ENCODE data around the gene CD47.
A peak's percentile ranks its signal among the peaks of the same experiment; 100 is the strongest.

The CD47 gene

DNA sequence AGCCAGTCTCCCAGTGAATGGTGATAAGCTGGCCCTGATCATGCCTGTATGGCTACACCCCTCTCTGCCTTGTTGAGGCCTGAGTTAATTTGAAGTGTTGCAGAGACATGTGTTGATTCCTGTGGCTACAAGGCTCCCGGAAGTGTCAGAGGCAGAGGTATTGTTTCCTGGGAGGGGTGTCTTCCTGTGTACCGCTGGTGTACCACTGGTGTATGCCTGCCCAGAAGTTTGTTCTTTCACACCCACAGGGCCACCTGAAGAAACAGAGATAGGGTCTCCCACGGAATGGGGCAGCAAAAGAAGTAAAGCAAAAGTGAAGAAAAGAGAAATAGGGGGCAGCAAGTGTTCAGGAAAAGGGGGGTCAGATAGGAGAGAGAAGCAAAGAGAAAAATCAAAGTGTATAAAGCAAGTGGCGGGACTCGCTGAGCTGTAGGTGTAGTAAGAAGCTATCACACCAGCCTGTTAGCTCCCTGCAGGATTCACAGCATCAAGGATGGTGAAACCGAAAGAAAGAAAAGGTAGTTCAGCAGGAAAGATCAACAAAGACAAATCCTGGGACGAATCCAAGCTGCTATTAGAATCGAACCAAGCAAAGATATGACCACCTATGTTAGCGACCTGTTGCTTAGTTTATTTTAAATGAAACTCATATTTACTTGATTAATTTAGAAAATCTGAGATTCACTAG, 36.6 kb upstream of the CD47 start:
- Histone ChIP-seq H3K9me3 (ENCODE audit: insufficient read depth, low read length, severe bottlenecking) (no peaks in the 10 kb centered on the region), H3K4me2 (ENCODE audit: insufficient read depth, low read length) (peak overlapping the region; percentile 84), H3K36me3 (ENCODE audit: insufficient read depth, low read length) (no peaks in the 10 kb centered on the region), H3K27ac (ENCODE audit: low read length) (peak overlapping the region; percentile 98), H3K27me3 (ENCODE audit: insufficient read depth, low read length, poor library complexity) (no peaks in the 10 kb centered on the region), H3K4me3 (ENCODE audit: low read depth in 1 of 2, low read length in 2 of 2) (peak overlapping the region in 1 of 2 experiments; percentile 47; a peak in 2 of 4 replicates), H3K79me2 (ENCODE audit: insufficient read depth, low read length) (0 out of 2 replicates have a peak, but pooled peaks cover 6% of the 10 kb centered on the region), H3K4me1 (ENCODE audit: insufficient read depth, low read length) (peaks cover 47% of the 10 kb centered on the region), H2AFZ (ENCODE audit: low read depth, low read length) (peak overlapping the region; percentile 83), H4K20me1 (ENCODE audit: insufficient read depth, low read length) (no peaks in the 10 kb centered on the region), H3K9ac (ENCODE audit: low read depth, low read length) (peak overlapping the region; percentile 61)
- DNase-seq: peak; percentile 85
- ATAC-seq (ENCODE audit: insufficient read depth, low read depth): peak; percentile 78
- TF ChIP-seq EZH2 (IDR thresholded peaks at IDR 0.05; ENCODE audit: borderline replicate concordance, low read depth, low read length, severe bottlenecking): no peak
- TF ChIP-seq, protein P1, sequence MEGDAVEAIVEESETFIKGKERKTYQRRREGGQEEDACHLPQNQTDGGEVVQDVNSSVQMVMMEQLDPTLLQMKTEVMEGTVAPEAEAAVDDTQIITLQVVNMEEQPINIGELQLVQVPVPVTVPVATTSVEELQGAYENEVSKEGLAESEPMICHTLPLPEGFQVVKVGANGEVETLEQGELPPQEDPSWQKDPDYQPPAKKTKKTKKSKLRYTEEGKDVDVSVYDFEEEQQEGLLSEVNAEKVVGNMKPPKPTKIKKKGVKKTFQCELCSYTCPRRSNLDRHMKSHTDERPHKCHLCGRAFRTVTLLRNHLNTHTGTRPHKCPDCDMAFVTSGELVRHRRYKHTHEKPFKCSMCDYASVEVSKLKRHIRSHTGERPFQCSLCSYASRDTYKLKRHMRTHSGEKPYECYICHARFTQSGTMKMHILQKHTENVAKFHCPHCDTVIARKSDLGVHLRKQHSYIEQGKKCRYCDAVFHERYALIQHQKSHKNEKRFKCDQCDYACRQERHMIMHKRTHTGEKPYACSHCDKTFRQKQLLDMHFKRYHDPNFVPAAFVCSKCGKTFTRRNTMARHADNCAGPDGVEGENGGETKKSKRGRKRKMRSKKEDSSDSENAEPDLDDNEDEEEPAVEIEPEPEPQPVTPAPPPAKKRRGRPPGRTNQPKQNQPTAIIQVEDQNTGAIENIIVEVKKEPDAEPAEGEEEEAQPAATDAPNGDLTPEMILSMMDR (IDR thresholded peaks at IDR 0.05; ENCODE audit: borderline replicate concordance, extremely low read depth, low read length, poor library complexity, severe bottlenecking): peak; percentile 16

DNA sequence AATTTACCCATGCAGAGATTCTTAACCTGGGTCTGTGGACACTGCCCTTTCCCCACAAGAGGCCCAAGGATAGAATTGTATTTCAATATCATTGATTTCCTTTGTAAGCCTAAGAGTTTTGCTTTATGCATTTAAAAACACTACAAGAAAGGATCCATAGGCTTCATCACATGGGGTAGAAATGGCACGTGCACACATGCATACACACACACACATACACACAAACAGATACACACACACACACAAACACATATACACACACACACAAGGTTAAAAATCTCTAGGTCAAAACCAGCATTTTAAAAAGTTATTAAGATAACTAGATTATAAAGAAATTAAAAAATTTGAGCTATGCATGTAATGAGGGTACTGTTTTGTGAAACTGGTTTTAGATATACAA, 35.5 kb upstream of the CD47 start:
- Histone ChIP-seq H3K4me3 (ENCODE audit: low read depth in 1 of 2, low read length in 2 of 2) (peak overlapping the region; percentile 3 to 61; a peak in 3 of 4 replicates), H3K4me1 (ENCODE audit: insufficient read depth, low read length) (peaks cover 47% of the 10 kb centered on the region), H3K9ac (ENCODE audit: low read depth, low read length) (peak overlapping the region; percentile 61), H3K9me3 (ENCODE audit: insufficient read depth, low read length, severe bottlenecking) (no peaks in the 10 kb centered on the region), H3K79me2 (ENCODE audit: insufficient read depth, low read length) (0 out of 2 replicates have a peak, but pooled peaks cover 6% of the 10 kb centered on the region), H2AFZ (ENCODE audit: low read depth, low read length) (peak overlapping the region; percentile 67), H3K27me3 (ENCODE audit: insufficient read depth, low read length, poor library complexity) (no peaks in the 10 kb centered on the region), H3K27ac (ENCODE audit: low read length) (peak overlapping the region; percentile 98), H3K36me3 (ENCODE audit: insufficient read depth, low read length) (no peaks in the 10 kb centered on the region), H3K4me2 (ENCODE audit: insufficient read depth, low read length) (peak overlapping the region; percentile 84), H4K20me1 (ENCODE audit: insufficient read depth, low read length) (no peaks in the 10 kb centered on the region)
- TF ChIP-seq EZH2 (IDR thresholded peaks at IDR 0.05; ENCODE audit: borderline replicate concordance, low read depth, low read length, severe bottlenecking): no peak
- TF ChIP-seq, protein P1 (IDR thresholded peaks at IDR 0.05; ENCODE audit: borderline replicate concordance, extremely low read depth, low read length, poor library complexity, severe bottlenecking): no peak
- no peak for ATAC-seq (ENCODE audit: insufficient read depth, low read depth)
- no peak for DNase-seq

DNA sequence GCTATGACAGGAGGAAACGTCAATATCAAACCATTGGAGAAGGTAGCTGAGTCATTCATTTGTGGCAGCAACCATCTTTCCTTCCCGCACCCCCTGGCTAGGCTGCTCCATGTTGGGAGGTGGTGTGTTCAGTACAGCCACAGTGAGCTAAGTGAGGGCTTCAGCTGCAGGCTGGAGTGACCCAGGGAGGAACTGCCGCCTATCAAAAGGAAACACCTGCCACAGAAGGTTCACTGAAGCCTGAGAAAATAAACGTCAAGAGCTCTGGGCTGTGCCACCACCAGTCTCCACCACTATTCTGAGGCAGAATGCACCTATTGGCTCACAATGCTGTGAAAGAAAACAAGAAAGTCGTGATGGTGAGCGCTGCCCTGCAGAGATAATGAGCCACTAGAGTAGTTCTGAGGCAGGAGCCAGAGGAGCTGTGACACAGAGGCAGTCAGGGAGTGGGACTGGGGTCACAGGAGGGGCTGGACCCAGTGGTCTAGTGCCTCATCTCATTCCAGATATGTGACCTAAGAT, 34.8 kb upstream of the CD47 start:
- Histone ChIP-seq H3K36me3 (ENCODE audit: insufficient read depth, low read length) (no peaks in the 10 kb centered on the region), H3K9me3 (ENCODE audit: insufficient read depth, low read length, severe bottlenecking) (no peaks in the 10 kb centered on the region), H2AFZ (ENCODE audit: low read depth, low read length) (peak overlapping the region; percentile 67), H3K4me1 (ENCODE audit: insufficient read depth, low read length) (peaks cover 47% of the 10 kb centered on the region), H3K4me3 (ENCODE audit: low read depth in 1 of 2, low read length in 2 of 2) (peak overlapping the region; percentile 3 to 61; a peak in 3 of 4 replicates), H3K27ac (ENCODE audit: low read length) (peak overlapping the region; percentile 98), H3K27me3 (ENCODE audit: insufficient read depth, low read length, poor library complexity) (no peaks in the 10 kb centered on the region), H4K20me1 (ENCODE audit: insufficient read depth, low read length) (no peaks in the 10 kb centered on the region), H3K79me2 (ENCODE audit: insufficient read depth, low read length) (0 out of 2 replicates have a peak, but pooled peaks cover 6% of the 10 kb centered on the region), H3K9ac (ENCODE audit: low read depth, low read length) (peak overlapping the region; percentile 61), H3K4me2 (ENCODE audit: insufficient read depth, low read length) (peak overlapping the region; percentile 84)
- no peak for TF ChIP-seq EZH2 (IDR thresholded peaks at IDR 0.05; ENCODE audit: borderline replicate concordance, low read depth, low read length, severe bottlenecking)
- TF ChIP-seq, protein P1 (IDR thresholded peaks at IDR 0.05; ENCODE audit: borderline replicate concordance, extremely low read depth, low read length, poor library complexity, severe bottlenecking): peak; percentile 26
- DNase-seq (peak; percentile 85), ATAC-seq (ENCODE audit: insufficient read depth, low read depth) (peak; percentile 78)

Measured in DND-41 (cell line).